Brain pericyte (primary cell): ENCODE results near the gene VARS2.
A peak's percentile ranks its signal among the peaks of the same experiment; 100 is the strongest.
"Not testable (repeated sequence)": the region's sequence is repeated elsewhere in the genome, so short reads cannot be mapped to it uniquely, and the experiment has no call there.

ENCODE experiments used
- DNase-seq: peaks from one replicate; pipeline ENCODE4 v3.0.0-alpha.2; 2012; ENCODE audit warnings: low read depth, low spot score

The VARS2 gene

DNA sequence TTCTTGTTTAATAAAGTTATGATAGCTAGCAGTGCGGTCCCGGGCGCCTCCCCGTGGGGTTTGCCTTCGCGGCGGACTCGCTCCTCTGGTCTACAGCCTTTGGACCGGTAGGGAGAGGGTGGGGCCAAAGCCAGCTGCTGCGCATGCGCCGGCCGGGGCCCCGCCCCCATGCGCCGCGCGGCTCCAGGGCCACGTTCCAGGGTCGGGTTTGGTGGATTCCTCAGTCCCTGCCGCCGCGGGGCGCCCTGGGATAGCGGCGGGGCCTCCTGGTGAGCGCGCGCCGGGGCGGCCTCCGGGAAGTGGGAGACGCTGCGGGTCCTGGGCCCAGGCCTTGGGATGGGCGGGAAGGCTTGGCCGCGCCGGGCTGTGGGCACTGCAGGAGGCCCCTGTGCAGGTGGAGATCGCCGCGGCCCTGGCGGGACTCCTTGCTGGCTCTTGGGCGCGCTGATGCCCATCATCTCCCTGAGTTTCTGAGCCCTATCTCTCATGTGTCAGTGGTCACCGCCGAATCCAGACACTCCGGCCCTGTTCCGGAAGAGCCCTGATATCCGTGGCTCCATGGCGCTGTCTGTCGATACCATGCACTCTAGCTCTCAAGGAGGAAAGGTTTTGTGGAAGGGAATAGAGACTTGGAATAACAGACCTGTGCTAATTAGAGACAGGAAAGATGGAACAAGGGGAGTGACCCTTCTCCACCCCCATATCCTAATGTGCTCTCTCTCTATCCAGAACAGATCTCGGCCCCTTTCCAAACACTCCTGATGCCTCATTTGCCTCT lies at the start of gene VARS2:
TSS of gene VARS2 (plus strand) at position 163 of the 778 bp plus-strand sequence. CDS start at position 762, 599 bp downstream.
- DNase-seq = peak; percentile 50

DNA sequence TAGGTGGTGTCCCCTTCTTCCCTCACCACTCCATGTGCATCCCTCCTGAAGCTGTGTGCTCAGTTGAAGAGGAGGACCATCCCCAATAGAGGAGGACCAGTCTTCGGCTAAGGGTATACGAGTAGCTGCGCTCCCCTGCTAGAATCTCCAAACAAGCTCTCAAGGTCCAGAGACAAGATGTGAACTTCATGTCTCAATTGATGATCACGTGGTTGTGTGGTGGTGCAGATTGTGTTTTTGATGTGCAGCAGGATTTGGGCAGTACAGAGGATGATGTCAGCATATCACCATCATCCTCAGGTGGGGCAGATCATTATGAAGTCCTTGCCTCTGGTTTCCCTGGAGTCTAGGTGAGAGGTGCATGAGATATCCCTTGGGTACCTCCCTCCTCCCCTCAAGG lies 49.7 kb upstream of the VARS2 start:
- DNase-seq = no peak

DNA sequence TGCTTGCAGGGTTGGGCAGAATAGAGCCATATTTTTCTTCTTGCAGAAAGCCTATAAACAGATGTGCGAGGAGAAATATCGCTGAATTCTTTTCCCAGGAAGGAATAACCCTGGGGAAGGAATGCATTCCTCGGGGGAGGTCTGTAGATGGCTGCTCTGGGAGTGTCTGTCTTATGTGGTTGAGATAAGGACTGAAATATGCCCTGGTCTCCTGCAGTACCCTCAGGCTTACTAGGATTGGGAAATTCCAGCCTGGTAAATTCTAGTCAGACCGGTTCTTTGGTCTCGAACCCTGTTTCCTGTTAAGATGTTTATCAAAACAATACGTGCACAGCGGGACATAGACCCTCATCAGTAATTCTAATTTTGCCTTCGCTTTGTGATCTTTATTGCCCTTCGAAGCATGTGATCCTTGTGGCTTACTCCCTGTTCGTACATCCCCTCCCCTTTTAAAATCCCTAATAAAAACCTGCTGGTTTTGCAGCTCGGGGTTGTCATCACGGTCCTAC lies 44.7 kb upstream of the VARS2 start:
- not testable (repeated sequence) for DNase-seq

DNA sequence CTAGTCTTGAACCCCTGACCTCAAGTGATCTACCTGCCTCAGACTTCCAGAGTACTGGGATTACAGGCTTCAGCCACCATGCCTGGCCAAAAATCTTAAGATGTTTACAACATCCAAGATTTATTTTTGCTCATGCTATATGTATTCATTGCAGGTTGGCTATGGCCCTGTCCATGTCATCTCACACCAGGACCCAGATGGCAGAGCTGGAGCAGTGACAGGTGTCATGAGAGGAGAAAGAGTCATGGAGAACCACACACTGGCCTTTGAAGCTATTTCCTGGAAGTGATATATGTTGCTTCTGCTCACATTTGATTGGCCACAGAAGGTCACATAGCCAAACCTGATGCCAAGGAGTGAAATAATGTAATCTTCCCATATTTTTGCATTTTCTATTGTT lies 43.5 kb upstream of the VARS2 start:
- DNase-seq = no peak

DNA sequence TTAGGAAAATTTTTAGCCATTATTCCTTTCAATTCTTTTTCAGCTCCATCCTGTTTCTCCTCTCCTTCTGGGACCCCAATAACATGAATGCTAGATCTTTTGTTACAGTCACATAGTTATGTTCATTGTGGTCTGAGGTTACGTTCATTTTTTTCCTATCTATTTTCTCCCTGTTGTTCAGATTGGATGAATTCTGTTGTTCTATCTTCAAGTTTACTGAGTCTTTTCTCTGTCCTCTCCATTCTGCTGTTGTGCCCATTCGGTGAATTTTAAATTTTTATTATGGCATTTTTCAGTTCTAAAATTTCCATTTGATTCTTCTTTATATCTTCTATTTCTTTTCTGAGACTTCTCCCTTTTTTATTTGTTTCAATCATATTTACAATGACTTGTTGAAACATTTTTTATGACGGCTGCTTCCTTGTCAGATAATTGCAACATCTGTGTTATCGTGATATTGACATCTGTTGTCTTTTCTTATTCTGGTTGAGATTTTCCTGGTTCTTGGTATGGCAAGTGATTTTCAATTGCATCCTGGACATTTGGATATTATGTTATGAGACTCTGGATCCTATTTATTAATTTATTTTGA lies 42.4 kb upstream of the VARS2 start:
- DNase-seq = no peak

DNA sequence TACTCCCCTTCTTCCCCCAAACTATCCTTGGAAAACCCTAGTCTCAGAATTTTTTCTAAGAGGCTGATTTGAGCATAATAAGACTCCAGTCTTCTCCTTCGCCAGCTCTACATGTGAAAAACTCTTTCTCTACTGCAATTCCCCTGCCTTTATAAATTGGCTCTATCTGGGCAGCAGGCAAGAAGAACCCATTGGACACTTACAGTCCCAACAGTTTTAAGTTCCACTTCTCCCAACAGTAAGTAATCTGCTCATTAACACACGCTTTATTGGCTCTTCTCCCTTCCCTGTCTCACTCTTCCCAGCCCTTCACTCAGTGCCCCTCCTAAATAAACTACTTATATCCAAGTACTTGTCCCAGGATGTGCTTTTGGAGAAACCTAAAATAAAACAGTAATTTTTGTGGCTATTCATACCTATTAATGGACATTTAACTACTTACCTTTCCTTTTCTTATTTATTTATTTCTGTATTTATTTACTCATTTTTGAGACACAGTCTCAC lies 40.8 kb upstream of the VARS2 start:
- DNase-seq = no peak

DNA sequence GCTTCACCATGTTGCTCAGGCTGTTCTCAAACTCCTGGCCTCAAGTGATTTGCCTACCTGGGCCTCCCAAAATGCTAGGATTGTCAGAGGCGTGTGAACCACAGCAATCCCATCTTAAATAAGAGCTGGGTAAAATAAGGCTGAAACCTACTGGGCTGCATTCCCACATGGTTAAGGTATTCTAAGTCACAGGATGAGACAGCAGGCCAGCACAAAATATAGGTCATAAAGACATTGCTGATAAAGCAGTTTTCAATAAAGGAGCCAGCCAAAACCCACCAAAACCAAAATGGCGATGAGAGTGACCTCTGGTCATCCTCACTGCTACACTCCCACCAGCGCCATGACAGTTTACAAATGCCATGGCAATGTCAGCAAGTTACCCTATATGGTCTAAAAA lies 40.2 kb upstream of the VARS2 start:
- DNase-seq = not testable (repeated sequence)

DNA sequence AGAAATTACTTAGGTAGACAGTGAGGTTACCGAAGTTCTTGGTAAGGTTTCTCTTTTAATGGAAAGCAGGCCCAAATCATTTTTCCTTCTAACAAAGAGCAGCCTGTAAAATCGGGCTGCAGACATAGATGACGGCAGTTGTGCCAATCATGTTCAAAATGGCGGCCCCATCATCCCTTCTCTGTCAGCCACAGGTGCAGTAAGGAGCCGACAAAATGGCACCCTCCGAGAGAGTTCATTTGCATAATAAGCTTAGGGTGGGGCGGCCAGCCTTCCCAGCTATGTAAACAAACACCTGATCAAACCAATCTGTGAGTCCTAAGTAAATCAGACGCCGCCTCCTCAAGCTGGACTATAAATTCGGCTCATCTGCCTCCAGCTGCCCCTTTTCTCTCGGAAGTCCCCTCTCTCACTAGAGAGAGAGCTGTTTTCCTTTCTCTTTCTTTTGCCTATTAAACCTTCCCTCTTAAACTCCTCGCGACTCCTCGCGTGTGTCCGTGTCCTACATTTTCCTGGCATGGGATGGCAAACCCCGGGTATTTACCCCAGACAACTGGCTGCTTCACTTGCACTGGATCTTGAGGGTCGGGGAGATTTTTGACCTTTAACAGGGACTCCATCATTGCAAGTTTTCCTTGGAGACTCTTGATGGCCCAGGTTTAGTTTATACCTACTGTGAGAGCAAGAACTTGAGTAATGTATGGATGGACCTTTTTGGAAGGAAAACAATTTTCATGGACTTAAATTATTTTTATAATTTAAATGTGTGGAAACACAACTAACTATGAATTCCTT lies 38.6 kb upstream of the VARS2 start:
- DNase-seq = no peak

DNA sequence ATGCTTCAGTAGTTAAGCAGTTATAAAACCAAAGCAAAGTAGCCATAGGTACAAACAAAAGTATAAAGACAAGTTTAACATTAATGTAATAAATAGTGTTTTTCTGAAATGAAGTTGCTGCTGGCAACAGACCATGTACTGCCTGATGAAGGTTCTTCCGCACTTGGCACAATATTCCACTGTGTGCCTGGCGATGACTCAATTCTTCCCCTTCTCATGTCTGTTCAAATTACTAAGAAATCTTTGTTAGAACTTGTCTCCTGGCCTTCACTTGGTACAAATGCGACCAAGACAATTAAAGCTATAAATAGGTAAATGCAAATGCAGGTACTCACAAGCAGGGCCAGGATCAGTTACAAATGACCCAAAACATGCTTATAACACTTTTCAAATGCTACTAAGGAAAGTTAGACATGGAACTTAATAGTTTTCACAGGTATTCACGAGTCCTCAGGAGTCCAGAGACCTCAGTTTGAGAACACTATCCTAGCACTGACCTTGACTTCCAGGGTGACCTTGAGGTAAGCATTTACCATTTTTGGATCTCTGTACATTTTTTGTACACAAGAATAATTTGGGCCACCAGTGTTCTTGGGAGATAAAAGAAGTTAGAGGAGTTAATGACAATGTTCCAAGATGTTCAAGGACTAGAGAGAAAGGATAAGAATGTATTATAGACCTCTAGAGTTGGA lies 37.9 kb upstream of the VARS2 start:
- DNase-seq = no peak

DNA sequence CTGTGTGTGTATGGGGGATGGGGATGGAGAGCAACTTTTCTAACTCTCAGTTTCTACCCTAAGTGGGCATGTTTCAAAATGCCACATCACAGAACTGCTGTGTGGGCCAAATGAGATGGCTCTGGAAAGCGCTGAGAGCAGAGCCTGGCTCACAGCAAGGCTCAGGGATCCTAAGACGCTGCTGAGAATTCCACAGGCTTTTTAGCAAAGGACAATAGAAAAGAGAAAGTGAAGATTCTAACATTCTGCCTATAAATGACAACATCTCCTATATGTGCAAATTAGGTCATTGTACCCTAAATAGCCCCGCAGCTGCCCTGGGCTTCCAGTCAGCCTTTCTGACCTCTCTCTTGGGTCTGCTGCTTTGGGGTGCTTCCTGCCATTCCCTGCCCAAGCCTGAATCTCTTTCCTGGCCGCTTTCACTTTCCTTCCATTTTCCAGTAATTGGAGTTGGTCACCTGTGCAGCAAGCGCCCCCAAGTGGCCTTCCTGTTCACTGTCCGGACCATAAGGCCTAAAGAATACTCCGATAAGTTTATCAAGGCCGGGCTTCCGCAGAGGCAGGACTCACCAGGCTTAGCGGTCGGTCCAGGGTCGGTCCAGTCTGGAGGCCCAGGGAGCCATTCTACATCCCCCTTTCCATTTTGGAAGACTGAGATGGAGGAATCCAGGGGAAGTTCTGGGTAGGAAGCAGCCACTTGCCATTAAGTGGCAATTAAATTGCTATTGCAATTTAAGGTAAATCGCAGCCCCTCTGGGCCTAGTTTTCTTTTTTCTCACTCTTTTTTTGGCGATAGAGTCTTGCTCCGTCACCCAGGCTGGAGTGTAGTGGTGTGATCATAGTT lies 36.4 kb upstream of the VARS2 start:
- DNase-seq = peak; percentile 61

DNA sequence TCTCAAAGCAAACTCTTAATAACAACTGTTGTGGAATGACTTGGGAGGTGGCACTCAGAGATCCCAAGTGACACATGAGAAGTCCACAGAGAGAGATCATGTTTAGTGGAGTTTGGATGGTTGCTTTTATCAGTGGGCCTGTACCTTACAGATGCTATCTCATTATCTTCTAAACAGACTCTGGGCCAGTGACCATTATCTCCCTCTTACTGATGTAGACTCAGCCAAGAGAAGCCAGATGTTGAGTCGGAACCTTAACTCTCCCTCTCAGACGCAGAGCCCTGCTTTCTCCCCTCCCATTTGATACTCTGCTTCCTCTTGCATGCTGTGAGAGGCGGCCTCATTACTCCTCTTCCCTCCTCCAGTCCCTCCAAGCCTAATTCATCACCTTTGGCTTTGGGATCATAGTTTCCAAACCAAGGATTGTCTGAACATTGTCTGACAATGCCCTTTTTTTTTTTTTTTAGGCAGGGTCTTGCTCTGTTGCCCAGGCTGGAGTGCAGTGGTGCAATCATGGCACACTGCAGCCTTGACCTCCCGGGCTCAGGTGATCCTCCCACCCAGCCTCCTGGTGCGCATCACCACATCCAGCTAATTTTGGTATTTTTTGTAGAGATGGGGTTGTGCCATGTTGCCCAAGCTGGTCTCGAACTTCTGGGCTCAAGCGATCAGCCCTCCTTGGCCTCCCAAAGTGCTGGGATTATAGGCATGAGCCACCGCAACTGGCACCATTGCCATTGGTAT lies 34.2 kb upstream of the VARS2 start:
- DNase-seq = no peak

DNA sequence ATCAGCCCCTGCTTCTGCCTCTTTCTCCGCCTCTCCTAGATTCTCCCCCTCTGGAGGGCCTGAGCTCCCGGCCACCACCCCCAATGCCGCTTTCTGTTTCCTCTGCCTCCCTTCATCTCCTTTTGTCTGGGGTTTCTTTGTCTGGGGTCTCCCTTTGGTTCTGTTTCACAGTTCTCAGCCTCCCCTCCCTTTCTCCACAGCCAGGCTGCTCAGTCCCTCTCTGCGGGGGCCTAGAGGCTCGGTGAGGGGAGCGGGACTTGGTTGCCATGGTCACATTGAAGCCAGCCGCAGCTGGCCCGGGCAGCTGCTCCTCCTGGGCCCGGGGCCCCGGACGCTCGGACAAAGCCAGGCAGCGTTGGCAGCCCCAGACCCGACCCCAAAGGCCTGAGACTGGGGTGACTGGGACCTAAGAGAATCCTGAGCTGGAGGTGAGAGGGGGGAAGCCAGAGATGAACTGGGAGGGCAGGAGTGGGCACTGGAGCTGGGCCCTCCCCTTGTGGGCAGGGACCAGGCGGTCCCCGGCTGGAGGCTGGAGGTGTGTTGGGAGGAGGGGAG lies 33.3 kb upstream of the VARS2 start:
- no peak for DNase-seq

DNA sequence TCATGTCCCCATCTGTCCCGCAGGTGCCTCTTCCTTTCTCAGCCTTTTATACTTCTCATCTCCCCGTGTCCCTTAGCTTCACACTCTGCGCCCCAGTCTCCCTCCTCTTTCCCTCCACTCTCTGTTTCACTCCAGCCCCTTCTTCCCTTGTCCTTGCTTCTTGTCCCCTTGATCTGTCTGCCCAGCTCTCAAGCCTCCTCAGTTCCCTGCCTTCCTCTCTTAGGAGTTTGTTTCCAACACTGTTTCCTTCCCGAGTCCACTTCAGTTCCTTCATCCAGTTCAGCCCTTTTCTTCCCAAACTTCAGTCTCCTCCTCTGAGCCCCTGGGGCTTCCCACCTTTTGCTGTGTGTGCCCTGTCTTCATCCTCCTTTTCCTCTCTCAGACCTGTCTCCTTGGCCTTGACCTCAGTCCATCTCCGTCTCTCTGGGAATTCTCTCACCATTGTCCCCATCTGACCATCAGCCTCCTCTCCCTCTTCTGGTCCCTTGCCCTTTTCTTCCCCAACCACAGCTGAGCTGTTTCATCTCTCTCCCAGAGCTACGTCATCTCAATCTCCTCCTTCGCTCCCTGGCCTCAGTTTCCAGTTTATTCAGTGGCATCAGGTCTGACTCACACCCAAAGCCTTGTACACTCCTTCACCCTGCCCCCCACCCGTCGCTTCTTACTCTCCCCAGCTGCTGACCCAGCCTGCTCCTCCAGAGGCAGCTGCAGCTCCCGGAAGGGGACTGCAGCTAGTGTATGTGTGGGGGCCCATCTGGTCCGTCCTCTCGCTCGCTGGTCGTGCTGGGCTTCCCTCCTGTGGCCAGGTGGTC lies 32.4 kb upstream of the VARS2 start:
- DNase-seq = peak; percentile 32

DNA sequence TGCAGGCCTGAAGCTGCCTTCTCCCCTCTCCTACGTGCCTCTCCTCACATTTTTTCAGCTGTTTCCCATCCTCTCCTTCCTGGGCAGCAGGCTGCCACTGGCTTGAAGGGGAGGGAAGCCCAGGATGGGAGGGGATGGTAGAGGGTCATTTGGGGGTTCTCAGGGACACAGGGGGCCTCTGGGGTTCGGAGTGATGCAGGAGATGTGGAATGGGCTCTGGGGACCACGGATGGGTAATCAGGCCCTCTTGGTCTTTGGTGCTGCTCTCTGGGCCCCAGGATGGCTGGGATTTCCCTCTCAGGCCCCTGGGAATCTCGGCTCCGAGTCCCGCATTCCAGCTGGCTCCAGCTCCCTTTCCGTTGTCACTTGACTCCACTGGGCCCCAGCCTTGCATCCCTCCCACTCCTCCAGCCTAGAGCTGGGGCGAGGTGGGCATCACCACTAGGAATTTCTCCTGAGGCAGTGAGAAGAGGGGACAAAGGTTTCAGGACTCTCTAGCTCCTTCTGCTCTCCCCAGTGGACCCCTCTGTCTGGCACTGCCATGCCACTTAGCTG lies 31.8 kb upstream of the VARS2 start:
- DNase-seq = no peak

DNA sequence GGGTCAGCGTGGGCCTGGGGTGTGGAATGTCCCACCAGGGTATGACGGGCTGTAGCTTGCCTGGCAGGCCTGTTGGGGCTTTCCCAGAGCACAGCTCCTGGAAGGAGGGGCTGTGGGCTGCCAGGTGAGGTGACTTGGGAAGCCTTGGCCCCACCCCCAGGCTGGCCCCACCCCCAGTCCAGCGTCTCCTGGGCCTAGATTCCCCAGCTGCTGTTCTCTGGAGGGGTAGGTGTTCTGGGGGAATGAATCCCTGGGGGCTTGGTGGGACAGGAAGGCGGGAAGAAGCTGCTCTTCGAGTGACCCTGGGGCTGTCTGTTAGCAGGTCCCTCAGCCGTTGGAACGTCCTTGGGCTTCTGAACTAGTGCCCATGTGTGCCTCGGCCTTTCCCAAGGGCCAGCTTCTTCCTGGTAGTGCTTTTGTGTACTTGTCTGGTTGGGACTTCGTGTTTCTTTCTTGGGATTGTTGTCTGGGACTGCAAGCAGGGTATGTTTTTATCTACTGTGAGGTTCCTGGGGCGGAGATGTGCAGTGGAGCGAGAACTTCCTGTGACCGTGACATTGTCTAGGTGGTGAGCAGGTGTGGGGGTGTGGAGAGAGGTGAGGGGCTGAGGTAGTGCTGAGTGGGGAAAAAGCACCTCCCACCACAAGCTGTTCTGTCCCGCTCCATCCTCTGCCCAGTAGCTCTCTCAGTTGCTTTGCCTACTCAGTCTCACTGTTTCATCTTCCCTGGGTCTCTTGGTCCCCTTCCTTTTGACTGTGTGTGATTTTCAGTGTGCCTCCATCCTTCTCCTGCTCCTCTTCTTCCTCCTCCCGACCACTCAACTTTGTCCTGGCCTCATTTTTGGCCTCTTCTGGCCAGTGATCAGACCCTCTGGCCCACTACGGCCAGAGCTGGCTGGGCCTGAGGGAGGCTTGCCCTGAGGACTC lies 31.0 kb upstream of the VARS2 start:
- DNase-seq = no peak

DNA sequence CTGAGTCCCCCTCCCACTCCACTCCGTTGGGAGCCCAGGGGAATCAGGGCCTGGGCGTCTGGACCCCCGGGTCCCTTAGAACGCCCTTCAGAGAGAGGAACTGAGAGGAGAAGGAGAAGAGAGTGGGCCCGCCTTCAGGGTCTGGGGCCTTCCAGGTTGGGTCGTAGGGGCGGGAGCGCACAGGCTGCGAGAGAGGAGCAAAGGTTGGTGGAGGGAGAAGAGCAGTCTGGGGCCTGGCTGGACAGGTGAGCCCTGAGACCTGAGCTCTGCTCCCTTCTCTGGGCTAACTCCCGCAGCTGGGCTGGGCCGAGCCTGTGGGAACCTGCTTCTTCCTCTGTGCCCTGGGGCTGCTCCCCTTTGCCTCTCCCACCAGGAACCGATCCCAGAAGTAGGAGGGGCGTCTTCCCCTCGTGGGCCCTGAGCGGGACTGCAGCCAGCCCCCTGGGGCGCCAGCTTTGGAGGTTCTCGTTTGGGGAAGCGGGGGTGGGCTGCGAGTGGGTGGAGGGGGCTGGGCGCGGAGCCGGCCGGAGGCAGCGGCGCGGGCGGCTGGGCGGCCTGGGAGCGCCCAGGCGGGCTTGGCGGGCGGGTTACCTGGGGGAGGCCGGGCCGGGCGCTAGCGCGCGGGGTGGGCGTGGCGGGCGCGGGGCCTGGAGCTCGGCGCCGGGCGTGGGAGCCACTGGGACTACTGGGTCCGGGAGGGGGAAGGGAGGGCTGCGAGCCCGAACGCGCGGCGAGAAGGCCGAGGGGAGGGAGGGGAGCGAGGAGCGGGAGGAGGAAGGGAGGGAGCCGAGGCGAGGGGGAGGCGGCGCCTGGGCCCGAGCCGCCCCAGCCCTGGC lies 30.1 kb upstream of the VARS2 start, which contains the start of gene DDR1:
TSS of gene DDR1 (plus strand) at position 835 of the 836 bp plus-strand sequence. CDS start 4,211 bp downstream, outside the sequence.
- DNase-seq = no peak
